Umbilical cord (tissue), 2 donors: ENCODE measurements around the gene AKAP7. TPM values are rescaled to one million over a fixed set of nuclear protein-coding genes. Genes with fewer than 3 reads are reported as not detected.
A peak's percentile ranks its signal among the peaks of the same experiment; 100 is the strongest.

Experiments
- DNase-seq: peaks from one replicate; pipeline ENCODE4 v3.0.0-alpha.2; 2015; ENCODE audit warnings: low spot score
- total RNA-seq: library from RNA; depleted of rRNA; stranded (reverse); fragments of >200 nt; gene quantifications from one replicate; pipeline ENCODE4 v1.2.3, GENCODE V29; 2014; ENCODE audit warnings: low replicate concordance; ENCODE audit not compliant: insufficient read depth

Gene AKAP7
- total RNA-seq, 1 donor from 2014 or later: 12.8 TPM

DNA sequence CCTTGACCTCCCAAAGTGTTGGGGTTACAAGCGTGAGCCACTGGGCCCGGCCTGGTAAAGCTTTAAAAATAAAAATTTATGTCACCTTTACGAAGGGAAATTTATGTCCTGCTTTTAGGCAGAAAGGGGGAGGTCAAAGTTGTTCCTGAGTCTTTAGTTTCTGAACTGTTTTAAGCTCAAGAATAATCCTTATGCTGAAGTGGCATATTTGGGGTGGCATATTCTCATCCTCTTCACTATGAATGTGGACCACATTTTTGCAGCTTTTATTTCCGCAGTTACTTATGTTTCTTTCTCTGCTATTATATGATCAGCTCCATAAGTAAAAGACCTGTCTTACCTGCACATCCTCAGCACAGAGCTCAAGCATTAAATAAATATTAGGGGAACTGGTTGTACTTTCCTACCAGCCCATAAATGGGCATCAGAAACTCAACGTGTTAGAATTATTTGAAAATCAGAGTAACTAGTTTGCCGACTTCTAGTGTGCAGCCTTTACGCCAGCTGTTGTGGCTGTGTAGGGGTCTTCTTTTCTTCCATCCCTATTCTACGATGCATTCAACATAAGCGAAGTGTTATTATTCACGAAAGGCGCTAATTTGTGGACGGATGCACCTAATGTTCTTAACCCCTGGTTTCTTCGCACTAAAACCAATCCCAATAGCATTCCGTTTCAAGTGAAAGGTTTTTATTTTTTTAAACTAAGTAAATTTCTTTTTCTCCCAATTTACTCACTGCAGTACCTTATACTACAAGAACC, 867 bp upstream of the AKAP7 start:
- DNase-seq: no peak

DNA sequence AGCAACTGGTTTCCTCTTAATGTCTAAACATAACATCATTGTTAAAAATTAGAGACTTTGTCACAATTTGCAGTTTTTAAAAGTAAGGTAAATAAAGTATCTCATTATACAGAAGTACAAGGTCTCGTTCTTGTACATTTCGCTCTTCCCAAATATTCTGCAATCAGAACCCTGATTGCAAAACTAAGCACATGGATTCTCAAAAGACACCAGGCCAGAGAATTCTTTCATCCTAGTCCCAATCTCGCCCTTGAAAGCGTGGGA, 355 bp upstream of the AKAP7 start:
- DNase-seq: no peak

DNA sequence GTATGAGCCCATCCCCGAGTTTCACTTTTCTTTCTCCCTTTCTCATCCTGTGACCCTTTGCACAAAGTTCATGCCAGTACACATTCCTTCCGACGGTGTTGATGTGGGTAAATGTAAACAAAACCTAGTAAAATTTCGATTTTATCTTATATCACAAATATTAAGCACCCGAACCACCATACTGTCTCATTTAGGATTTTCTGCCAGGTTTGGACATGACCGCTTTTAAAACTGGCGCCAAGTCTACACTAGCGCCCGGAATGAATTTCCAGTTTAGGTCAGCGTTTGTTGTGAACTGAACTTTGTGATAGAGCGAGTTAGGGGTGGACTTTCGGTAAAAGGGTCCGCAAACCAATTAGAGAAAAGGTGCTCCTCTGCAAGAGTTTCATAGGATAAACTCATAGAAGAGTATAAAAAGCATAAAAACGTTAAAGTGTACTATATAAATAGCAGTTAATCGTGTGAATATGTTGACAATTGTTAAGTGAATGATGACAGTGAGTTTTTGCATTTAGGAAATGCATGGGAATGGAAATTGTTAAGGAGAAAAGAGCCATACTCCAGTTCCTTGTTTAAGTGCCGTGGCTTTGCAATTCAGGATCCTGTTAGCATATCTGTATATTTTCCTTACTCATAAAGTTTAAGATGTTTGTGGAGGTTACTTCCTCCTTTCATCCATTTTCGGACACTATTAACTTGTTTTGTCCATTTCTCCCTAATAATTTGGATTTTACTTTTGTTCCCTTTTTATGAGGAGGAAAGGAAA, 937 bp downstream of the AKAP7 start:
- peak; percentile 63 for DNase-seq

DNA sequence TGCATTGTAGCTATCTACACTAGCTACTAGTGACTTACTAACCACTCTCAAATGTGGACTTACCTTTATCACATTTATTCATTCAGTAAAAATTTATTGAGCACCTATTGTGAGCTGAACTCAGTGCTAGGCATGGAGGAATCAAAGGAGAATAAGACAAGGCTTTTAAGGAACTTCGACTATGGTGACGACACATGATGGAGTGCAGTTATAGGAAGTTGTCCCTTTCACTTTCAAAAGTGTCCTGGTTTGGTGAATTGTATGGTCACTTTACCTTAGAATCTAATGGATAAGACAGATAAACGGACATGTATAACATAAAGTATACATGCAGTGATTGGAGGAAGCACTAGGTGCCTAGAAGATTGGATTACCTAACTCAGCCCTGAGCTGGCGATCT, 4.3 kb downstream of the AKAP7 start:
- DNase-seq: no peak

DNA sequence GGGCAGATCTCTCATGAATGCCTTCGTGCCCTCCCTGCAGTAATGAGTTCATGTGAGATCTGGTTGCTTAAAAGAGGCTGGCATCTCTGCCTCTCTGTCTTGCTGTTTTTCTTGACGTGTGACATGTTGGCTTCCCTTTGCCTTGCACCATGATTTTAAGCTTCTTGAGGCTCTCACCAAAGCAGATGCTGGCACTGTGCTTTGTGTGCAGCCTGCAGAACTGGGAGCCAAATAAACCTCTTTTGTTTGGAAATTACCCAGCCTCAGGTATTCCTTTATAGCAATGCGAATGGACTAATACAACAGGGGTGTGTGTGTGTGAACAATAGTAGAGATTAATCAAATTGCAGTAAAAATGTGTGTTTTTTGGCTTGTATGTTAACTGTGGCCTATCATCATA, 8.1 kb downstream of the AKAP7 start:
- no peak for DNase-seq

DNA sequence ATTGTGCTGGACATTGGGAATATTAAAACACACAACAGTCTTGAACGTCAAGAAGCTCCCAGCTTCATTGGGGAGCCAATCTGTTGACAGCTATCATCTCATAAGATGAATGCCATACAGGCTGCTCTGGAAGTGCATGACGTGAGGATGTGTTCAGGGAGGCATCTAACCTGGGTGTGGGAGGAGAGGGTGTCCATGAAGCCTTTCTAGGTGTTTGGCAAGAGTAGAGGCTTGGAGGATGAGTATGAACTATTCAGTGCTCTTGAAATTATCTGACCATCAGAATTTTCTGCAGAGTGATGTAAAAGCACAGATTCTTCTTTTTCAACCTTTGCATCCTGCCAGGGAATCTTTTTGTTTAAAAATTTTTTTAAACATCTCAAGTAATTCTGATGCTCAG, 11.6 kb downstream of the AKAP7 start:
- DNase-seq: no peak

DNA sequence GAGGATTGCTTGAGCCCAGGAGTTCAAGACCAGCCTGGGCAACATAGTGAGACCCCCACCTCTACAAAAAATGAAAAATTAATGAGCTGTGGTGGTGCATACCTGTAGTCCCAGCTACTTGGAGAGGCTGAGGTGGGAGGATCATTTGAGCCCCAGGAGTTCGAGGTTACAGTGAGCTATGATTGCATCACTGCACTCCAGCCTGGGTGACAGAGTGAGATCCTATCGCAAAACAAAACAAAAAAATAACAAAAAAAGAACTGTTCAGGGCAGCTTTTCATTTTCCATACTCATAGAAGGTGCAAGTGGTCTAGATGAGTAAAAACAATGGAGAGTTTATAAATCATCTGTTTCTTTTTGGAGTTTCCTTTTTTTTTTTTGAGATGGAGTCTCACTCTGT, 21.1 kb downstream of the AKAP7 start:
- DNase-seq: no peak

DNA sequence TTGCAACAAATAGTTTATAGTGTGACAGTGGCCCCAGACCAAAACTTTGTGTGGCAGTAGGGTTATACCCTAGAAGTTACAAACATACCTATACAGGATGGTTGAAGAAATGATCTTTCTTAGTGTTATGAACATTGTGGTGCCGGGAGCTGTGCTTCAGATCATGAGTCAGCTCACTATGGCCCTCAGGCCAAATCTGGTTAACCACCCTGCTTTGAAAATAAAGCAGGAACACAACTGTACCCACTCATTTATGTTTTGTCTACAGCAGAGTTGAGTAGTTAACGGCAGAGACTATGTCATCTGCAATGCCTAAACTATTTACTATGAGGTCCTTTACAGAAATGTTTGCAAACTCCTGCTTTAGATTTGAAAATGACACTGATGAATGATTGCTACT, 24.3 kb downstream of the AKAP7 start:
- no peak for DNase-seq

DNA sequence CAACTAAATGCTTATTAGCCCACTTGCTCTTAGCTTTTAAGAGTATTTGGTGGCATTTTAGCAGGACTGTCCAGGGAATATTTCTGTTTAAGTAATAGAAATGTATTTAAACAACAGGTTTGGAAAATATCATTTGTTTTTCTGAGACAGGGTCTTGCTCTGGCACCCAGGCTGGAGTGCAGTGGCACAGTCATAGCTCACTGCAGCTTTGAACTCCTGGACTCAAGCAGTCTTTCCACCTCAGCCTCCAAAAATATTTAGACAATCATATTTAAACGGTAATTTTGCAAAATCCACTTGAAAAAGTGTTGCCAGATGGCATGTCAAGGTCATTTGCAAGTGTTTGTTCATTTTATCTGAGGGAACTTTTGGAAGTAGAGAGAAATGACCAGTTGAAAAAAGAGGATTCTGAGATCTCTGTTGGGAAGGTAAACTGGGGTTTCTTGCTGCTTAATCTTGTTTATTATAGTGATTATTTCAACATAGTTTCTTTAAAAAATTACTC, 25.0 kb downstream of the AKAP7 start:
- DNase-seq: no peak

DNA sequence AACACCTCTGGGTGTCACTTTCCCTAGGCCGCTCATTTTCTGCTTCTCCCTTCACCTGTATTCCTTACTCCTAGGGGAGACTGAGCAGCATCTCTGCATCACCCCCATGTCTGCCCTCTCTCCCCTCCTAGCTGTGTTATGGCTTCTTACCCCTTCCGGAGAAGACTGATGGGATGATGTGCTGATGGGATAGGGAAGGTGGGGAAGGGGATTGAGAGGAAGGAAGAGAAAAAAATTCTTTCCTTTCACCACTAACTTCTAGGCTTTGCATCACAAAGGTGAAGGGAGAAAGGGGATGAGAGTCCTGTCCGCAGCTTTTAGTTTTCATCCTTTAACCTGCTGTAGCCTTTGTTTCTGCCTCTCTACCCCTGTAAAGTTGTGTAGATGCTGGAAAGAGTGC, 26.7 kb downstream of the AKAP7 start:
- DNase-seq: no peak

DNA sequence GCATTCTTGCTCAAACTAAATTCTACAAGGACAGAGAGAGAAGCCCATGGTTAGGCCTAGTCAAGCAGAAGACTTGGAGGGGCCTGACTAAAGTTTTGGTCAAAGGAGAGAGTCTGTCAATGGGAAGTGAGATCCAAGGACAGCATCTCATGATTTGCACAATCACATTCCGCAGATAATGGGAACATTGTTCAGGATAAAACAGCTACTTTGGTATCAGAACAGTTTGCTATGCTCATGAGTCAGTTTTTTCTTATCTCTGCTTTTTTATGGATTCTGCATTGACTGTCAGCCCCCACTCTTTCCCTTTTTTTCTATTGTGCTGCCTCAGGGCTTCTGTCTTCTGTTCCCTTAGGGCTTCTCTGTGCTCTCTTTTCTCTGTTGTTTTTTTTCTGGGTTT, 28.6 kb downstream of the AKAP7 start:
- no peak for DNase-seq

DNA sequence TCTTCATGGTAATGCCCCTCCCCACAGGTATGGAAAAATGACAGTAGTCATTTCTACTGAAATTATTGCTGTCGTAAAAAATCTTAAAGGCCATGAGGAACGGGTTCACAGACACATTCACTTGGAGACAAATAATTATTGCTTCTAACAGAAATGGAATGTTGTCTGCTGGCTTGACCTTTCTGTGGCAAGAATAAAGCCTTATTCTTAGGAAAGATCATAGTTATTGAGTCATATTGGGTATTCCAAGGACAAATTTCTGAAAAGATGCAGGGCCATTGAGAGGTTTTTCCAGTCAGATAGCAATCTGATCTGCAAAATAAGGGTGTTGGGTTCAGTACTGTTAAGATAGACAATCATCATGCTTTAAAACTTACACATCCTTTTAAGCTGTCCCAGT, 29.2 kb downstream of the AKAP7 start:
- DNase-seq: no peak

DNA sequence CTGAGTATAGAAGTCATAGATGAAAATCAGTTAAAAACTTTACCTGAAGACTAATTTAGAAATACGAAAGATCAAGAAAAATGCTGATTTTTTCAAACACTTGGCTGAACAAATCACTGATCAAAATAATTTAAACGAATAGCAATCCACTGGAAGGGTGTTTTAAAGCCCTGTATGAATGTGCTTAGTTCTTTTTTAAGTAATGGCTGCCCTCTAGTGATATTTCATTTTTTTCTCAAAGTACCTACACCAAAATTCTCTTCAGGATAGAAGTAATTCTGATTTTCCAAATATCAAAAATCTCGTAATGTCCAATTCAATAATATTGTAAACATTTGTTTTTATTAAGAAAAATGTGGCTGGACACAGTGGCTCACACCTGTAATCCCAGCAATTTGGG, 32.5 kb downstream of the AKAP7 start:
- DNase-seq: peak; percentile 18

DNA sequence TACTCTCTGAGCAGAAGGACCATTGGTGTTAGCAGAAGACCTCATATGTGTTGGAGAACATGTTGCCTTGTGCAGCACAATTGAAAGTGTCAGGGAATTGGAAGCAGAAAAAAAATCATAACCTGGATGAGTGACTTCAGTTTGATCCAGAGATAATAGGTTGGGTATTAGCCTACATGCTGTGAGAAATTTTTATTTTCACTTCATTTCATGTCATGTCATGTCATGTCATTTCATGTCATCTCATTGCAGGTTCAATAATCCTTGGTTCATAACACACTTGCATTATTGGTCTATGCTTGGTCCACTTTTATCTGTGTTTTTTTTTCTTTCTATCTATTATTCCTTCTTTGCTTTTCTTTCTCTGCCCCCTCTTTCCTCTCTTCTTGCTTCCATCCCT, 34.3 kb downstream of the AKAP7 start:
- no peak for DNase-seq

DNA sequence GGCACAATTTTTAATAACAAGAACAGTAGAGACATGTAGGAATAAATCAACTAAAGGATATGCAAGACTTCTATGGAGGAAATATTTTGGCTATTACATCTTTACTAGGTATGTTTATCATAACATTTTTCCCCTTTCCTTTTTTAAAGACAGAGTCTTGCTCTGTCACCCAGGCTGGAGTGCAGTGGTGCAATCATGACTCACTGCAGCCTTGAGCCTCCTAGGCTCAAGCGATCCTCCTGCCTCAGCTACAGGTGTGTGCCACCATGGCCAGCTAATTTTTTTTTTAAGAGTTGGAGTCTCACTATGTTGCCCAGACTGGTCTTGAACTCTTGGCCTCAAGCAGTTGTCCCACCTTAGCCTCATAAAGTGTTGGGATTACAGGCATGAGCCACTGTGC, 37.0 kb downstream of the AKAP7 start:
- no peak for DNase-seq

DNA sequence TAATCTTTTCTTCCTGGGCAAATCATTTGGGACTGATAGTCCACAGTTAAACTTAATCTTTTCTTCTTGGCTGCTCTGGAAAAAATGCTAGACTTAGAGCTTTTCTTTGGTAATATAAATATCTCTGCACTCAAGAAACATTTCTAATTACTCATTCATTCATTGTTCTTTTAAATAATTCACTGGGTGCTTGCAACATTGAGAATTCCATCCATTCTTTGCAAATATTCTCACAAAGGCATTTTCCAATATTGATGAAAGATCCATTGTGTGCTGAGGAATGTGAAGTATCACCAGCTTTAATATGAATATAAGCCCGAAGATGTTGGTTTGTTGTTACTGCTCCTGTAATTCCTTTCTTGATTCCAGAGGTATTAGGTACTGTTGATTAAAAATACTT, 38.4 kb downstream of the AKAP7 start:
- no peak for DNase-seq

DNA sequence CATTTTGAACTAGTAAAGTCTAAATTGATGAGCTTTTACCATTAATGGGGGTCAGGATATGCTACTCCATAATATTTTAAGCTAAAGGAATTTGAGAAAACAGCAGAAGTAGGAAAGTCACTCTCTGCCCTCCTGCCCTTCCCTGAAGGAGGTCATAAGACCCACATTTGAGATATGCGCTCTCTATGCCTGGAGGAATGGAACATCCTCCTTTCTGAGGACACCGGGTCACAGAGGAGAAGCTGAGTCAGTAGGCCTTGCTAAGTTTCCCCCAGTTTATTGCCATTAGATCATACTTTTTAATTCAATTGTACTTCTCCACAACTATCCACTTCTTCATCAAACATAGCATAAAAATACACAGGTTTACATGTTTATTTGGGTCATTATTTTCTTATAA, 40.3 kb downstream of the AKAP7 start:
- no peak for DNase-seq

DNA sequence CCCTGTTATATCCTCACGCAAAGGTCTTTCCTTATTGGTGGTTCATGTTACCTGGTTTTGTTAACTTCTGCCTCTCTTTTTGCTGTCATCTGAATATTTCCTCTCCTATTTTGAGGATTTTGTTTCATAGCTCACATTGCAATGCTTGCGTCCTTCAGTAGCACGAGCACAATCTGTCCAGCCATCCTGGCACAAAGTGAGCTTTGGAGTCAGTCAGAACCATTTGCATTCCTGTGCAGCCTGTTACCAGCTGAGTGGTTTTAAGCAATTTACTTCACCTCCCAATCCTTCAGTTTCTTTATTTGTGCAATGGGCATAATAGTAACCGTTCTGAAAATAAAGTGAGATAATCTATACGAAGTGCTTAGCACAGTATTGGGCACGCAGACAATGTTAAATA, 42.7 kb downstream of the AKAP7 start:
- DNase-seq: no peak

DNA sequence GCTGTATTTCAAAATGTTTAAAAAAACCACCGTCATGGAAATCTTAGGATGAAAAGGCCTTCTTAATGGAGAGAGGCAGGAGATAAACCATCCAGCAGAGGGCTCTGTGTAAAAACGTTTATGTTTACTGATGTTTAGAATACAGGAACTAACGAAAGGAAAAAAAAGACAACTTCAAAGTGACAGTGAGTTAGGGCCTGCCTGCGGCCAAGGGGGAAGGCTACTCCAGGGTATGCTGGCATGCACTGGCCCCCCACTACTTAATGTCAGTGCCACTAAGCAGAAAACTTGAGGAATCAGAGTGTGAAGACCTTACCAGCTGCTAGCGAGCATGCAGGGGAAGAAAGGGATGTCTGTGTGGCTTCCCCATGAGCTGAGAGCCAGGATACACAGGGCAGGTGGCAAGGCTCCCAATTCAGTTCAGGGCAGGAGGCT, 47.7 kb downstream of the AKAP7 start:
- DNase-seq: peak; percentile 42

DNA sequence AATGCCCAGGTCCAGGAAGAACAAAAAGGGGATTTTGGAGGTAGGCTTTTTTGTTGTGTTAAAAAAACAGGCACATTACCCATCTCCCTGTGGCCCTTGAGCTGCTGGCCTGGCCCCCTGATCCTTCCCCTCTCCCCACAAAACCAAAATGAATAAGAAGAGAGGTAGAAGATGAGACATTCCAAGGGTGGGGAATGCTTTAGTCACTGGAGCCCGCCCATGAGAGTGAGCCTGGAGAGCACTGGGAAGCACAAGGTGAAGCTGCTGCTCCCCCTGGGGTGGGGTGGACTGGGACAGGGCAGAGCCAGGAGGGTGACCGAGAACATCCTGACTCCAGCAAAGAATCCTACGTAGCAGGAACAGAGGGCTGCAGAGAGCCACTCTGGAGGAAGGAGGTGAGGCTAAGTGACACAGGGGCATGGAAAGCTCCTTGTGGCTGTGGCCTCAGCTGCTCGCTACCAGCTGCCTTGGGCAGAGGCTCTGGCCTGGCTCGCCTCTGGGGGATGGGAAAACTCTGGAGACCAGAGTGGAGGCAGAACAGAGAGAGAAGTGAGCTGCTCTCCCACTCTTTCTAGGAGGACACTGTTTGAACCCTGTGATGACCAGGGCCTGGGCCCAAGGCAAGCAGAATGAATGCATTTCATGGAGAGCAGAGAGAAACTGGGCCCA, 48.3 kb downstream of the AKAP7 start:
- DNase-seq: no peak

DNA sequence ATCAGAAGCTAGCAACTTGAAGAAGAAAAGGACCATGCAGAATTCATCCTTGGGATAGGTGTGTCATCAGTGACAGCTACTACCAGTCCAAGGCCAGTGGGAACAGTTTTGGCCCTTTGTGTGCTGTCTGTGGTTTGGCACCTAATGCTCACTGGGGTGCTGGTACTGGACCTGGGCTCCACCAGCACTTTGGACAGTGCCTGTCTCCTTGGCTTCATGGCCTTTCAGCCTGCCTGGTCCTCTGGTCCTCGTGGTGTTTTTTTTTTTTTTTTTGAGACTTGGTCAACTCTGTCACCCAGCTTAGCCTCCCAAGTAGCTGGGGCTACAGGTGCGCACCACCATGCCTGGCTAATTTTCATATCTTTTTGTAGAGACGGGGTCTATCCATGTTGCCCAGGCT, 56.3 kb downstream of the AKAP7 start:
- no peak for DNase-seq

DNA sequence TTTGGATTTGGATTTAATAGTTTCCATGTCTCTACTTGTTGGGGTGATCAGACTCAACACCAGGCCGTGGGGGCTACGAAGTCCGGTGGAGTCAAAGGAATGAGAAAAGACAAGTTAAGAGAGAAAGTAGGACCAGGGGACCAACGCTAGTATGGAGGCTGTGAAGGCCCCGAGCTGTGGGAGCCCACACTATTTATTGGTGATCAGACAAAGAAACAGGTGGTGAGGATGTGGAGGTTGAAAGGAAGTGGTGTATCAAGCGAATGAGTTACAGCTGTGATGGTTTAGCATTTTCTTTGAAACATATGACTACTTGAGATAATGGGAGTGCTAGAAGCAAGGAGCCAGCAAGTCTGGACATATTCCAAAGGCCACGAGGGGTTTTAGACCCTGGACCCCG, 62.4 kb downstream of the AKAP7 start:
- no peak for DNase-seq
